GM18517 (cell line): Measurements from ENCODE around the gene SARDH.

ENCODE experiments used
- ATAC-seq: cut with Tn5 transposase; IDR thresholded peaks from one replicate; pipeline ENCODE4 v1.9.1; 2021; ENCODE audit warnings: mild to moderate bottlenecking, moderate library complexity; ENCODE audit not compliant: unreplicated experiment

The SARDH gene

DNA sequence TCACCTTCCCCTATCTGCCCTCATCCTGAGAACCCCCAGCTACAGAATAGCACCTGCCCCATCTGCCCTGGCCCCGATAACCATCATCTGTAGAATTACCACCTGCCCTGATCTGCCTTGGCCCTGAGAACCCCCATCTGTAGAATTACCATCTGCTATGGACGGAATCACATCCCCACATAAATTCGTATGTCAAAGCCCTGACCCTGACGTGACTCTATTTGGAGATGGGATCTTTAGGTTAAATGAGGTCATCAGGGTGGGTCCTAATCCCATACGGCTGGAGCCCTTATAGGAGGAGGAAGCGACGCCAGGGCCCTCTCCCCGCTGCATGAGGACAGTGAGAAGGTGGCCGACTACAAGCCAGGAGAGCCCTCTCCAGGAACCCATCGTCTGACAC, 32.6 kb downstream of the SARDH start:
- no peak for ATAC-seq

GRCh38 chr9:133704711-133705181, 33.4 kb downstream of the SARDH start:
- ATAC-seq, result no peak

DNA sequence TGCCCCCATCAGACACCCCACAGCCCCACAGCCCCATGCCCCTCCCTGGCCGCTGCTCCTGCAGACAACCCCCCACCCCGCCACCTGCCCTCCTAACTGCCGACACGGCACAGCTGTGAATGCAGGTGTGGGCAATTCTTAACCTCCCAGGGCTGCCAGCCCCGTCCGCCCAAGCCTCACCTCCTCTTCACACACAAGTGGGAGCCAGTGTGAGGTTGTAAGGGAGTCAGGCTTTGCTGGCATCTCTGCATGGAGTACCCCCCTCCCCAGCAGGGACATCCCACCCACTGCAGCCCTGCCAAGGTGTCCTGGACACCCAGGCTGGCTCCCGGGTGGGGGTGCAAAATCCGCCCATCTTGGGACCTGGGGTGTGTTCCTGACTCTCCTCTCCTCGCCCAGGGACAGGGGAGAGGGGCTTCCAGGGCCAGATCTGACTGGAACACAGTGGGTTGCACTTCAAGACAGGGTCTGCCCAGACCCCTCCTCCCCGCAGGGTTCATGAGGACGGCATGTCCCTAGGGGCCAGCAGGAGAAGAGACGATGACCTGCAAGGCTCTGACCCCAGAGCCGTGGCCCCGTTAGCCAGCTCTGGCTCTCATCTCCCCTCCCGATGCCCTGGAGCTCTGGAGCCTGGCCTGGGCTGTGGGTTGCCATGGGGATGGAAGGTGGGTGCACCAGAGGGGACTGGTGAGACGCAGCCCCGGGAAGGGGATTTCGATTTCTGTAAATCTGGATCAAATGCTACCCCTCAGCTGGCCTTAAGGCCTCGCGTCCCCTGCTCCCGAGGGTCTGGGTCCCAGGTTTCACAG, 34.4 kb downstream of the SARDH start:
- no peak for ATAC-seq

- ATAC-seq, result no peak
Measured at GRCh38 chr9:133702798-133703590, 35.2 kb downstream of the SARDH start.

- ATAC-seq, result no peak
Measured at GRCh38 chr9:133701981-133702797, 36.0 kb downstream of the SARDH start.

GRCh38 chr9:133701321-133701980, 36.7 kb downstream of the SARDH start:
- ATAC-seq, result no peak

GRCh38 chr9:133700819-133701320, 37.3 kb downstream of the SARDH start:
- no peak for ATAC-seq

GRCh38 chr9:133699546-133699945, 38.6 kb downstream of the SARDH start:
- ATAC-seq, result no peak

DNA sequence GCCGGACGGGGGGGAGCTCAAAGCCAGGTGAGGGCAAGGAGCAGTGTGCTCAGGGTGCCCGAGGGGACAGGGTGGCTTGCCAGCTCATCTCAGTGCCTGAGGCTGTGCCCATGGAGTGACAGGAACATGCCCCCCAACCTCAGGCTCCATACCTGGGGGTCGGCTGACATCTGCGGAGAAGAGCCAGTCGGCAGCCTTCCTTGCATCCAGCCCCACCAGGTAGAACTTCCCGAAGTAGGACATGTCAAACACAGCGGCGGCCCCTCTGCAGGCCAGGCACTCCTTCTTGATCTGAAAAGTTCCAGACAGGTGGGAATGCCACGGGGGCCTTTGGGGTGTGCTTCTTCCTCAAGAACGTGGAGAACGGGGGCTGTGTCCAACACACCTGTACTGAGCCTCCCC, 42.1 kb downstream of the SARDH start:
- no peak for ATAC-seq

- ATAC-seq, result no peak
Measured at GRCh38 chr9:133694686-133695085, 43.5 kb downstream of the SARDH start.

GRCh38 chr9:133693703-133694529, 44.2 kb downstream of the SARDH start:
- ATAC-seq, result no peak

GRCh38 chr9:133693116-133693515, 45.0 kb downstream of the SARDH start:
- no peak for ATAC-seq

- no peak for ATAC-seq
Measured at GRCh38 chr9:133692364-133692985, 45.7 kb downstream of the SARDH start.

DNA sequence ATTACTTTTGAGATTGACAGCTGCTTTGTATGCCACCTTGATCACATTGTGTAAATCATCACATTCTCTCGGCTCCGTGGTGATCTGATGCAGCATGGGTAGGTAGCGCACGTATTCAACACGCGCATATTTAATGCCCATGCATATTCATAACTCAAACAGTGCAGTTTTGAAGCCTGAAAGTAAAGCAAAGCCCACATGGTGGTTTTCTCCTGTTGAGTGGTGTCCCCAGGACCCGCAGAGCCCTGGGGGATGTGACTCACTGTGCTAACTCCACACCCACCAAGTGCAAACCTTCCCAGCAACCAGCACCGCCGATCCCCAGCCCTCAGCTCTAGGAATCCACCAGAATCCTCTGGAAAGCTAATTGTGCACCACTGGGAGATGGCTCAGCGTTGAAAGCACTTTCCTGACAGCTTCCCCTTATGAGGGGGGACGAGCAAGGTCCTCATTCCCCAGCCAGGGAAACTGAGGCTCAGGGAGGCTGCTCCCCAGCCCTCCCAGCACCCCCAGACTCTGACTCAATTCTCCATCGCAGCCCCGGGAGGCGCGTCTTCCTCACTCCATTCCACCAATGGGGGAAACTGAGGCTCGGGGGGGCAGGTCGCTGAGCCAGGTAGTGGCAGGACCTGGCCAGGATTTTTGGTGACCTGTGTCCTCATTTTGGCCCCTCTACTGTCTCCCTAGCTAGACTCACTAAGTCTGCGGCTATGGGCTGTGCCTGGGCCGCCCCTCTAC, 46.4 kb downstream of the SARDH start:
- no peak for ATAC-seq

- no peak for ATAC-seq
Measured at GRCh38 chr9:133691191-133691590, 47.0 kb downstream of the SARDH start.

GRCh38 chr9:133690081-133690561, 48.0 kb downstream of the SARDH start:
- no peak for ATAC-seq

GRCh38 chr9:133689151-133689763, 48.9 kb downstream of the SARDH start:
- no peak for ATAC-seq
